Dendritic cell treated with granulocyte-macrophage colony-stimulating factor and Interleukin-4, amounts not matched to agents 40 ng/mL and 50 ng/mL, for 4 days (primary cell): Measurements from ENCODE around the gene GPR62.

ENCODE experiments used
- H3K27ac Mint-ChIP-seq: one replicate; pipeline ENCODE4 v1.8.0; 2022; ENCODE audit warnings: mild to moderate bottlenecking, mixed read lengths
- H3K27me3 Mint-ChIP-seq: one replicate; pipeline ENCODE4 v1.8.0; 2022; ENCODE audit warnings: mild to moderate bottlenecking, mixed read lengths
- H3K36me3 Mint-ChIP-seq: one replicate; pipeline ENCODE4 v1.8.0; 2022; ENCODE audit warnings: low read depth, mixed read lengths
- H3K4me1 Mint-ChIP-seq: one replicate; pipeline ENCODE4 v1.8.0; 2022; ENCODE audit warnings: low read depth, mixed read lengths
- H3K4me3 Mint-ChIP-seq: one replicate; pipeline ENCODE4 v1.8.0; 2022; ENCODE audit warnings: mild to moderate bottlenecking, moderate library complexity, mixed read lengths
- H3K9me3 Mint-ChIP-seq: one replicate; pipeline ENCODE4 v1.8.0; 2022; ENCODE audit warnings: mixed read lengths
- intact Hi-C: fragments of 100-400 bp; cut with micrococcal nuclease; formaldehyde crosslinking; loops from one replicate; pipeline ENCODE4 v1.15.0; 2022

The GPR62 gene

GRCh38 chr3:51994530-51994929 lies 39.3 kb downstream of the GPR62 start:
- Mint-ChIP-seq H3K9me3 (no peaks in the 10 kb centered on the region), H3K27ac (peak overlapping the region; percentile 92), H3K4me3 (peak overlapping the region; percentile 99), H3K4me1 (peaks cover 24% of the 10 kb centered on the region), H3K27me3 (peaks cover 9% of the 10 kb centered on the region), H3K36me3 (peaks cover 54% of the 10 kb centered on the region)
- intact Hi-C loops: no loop called here

- intact Hi-C loops: loop anchor here (1.0 kb wide), 1 partner anchor 53 kb away; the partner anchor contains the start of gene PARP3
These were observed 40.4 kb downstream of the GPR62 start, which contains the start of gene RPL29 for GRCh38 chr3:51995346-51996163. Gene RPL29, minus strand, starts transcription at chr3:51995895. Its CDS starts 434 bp downstream, at chr3:51995461.

GRCh38 chr3:51997172-51997571 lies 42.0 kb downstream of the GPR62 start:
- Mint-ChIP-seq H3K9me3 (no peaks in the 10 kb centered on the region), H3K4me3 (no peak overlapping the region), H3K27me3 (peaks cover 11% of the 10 kb centered on the region), H3K4me1 (peaks cover 26% of the 10 kb centered on the region), H3K27ac (no peak overlapping the region), H3K36me3 (peaks cover 37% of the 10 kb centered on the region)
- intact Hi-C loops: no loop called here

More at GRCh38 chr3:51995346-51996163, 40.4 kb downstream of the GPR62 start, which contains the start of gene RPL29:
- Mint-ChIP-seq H3K4me3 (peak within 1 kb of the TSS; percentile 99), H3K4me1 (peaks cover 24% of the 10 kb centered on the region), H3K27ac (peak within 1 kb of the TSS; percentile 92), H3K9me3 (no peaks in the 10 kb centered on the region), H3K36me3 (peaks cover 54% of the 10 kb centered on the region), H3K27me3 (peaks cover 9% of the 10 kb centered on the region)

- intact Hi-C loops: no loop called here
- H3K36me3 Mint-ChIP-seq: peaks cover 28% of the 10 kb centered on the region
- no peaks in the 10 kb centered on the region for H3K9me3 Mint-ChIP-seq
- H3K27ac Mint-ChIP-seq: no peak overlapping the region
- H3K27me3 Mint-ChIP-seq: peaks cover 13% of the 10 kb centered on the region
- peaks cover 26% of the 10 kb centered on the region for H3K4me1 Mint-ChIP-seq
- H3K4me3 Mint-ChIP-seq: no peak overlapping the region
These were observed 42.9 kb downstream of the GPR62 start for GRCh38 chr3:51997935-51998596.

GRCh38 chr3:51998774-51999173 lies 43.6 kb downstream of the GPR62 start:
- H3K4me1 Mint-ChIP-seq: peaks cover 21% of the 10 kb centered on the region
- no peak overlapping the region for H3K4me3 Mint-ChIP-seq
- no peak overlapping the region for H3K27ac Mint-ChIP-seq
- peaks cover 15% of the 10 kb centered on the region for H3K27me3 Mint-ChIP-seq
- H3K9me3 Mint-ChIP-seq: no peaks in the 10 kb centered on the region
- intact Hi-C loops: no loop called here
- H3K36me3 Mint-ChIP-seq: peaks cover 21% of the 10 kb centered on the region

GRCh38 chr3:51999846-52000245 lies 44.7 kb downstream of the GPR62 start:
- H3K27ac Mint-ChIP-seq: no peak overlapping the region
- peaks cover 11% of the 10 kb centered on the region for H3K36me3 Mint-ChIP-seq
- intact Hi-C loops: loop anchor here (5.0 kb wide), 1 partner anchor 52 kb away; no protein-coding TSS in a partner anchor
- H3K4me3 Mint-ChIP-seq: no peak overlapping the region
- H3K4me1 Mint-ChIP-seq: peaks cover 10% of the 10 kb centered on the region
- no peaks in the 10 kb centered on the region for H3K9me3 Mint-ChIP-seq
- H3K27me3 Mint-ChIP-seq: peaks cover 15% of the 10 kb centered on the region

- Mint-ChIP-seq H3K9me3 (no peaks in the 10 kb centered on the region), H3K4me1 (peaks cover 23% of the 10 kb centered on the region), H3K27ac (no peak overlapping the region), H3K4me3 (no peak overlapping the region), H3K27me3 (peaks cover 15% of the 10 kb centered on the region), H3K36me3 (no peaks in the 10 kb centered on the region)
- intact Hi-C loops: loop anchor here (1.0 to 5.0 kb wide), 2 partner anchors 51 to 143 kb away; no protein-coding TSS in a partner anchor
These were observed 46.3 kb downstream of the GPR62 start for GRCh38 chr3:52001443-52001974.

- H3K9me3 Mint-ChIP-seq: no peaks in the 10 kb centered on the region
- H3K36me3 Mint-ChIP-seq: no peaks in the 10 kb centered on the region
- H3K4me3 Mint-ChIP-seq: no peak overlapping the region
- intact Hi-C loops: loop anchor here (2.0 to 5.0 kb wide), 2 partner anchors 50 to 120 kb away; no protein-coding TSS in a partner anchor
- H3K27ac Mint-ChIP-seq: no peak overlapping the region
- H3K4me1 Mint-ChIP-seq: peaks cover 24% of the 10 kb centered on the region
- peaks cover 12% of the 10 kb centered on the region for H3K27me3 Mint-ChIP-seq
These were observed 47.6 kb downstream of the GPR62 start for GRCh38 chr3:52002748-52003147.

- Mint-ChIP-seq H3K36me3 (no peaks in the 10 kb centered on the region), H3K4me1 (peaks cover 24% of the 10 kb centered on the region), H3K27ac (no peak overlapping the region), H3K4me3 (no peak overlapping the region), H3K9me3 (no peaks in the 10 kb centered on the region), H3K27me3 (peaks cover 6% of the 10 kb centered on the region)
- intact Hi-C loops: loop anchor here (5.0 kb wide), 1 partner anchor 48 kb away; no protein-coding TSS in a partner anchor
These were observed 49.1 kb downstream of the GPR62 start for GRCh38 chr3:52004163-52004787.

- Mint-ChIP-seq H3K27ac (peak overlapping the region; percentile 0), H3K4me3 (no peak overlapping the region)
These were observed 49.8 kb downstream of the GPR62 start for GRCh38 chr3:52004906-52005395.

GRCh38 chr3:52005571-52005986 lies 50.4 kb downstream of the GPR62 start:
- intact Hi-C loops: no loop called here
- H3K27me3 Mint-ChIP-seq: peaks cover 6% of the 10 kb centered on the region
- H3K27ac Mint-ChIP-seq: peak overlapping the region; percentile 42

More at GRCh38 chr3:52004906-52005395, 49.8 kb downstream of the GPR62 start:
- intact Hi-C loops: loop anchor here (5.0 kb wide), 1 partner anchor 47 kb away; no protein-coding TSS in a partner anchor
- H3K36me3 Mint-ChIP-seq: no peaks in the 10 kb centered on the region
- peaks cover 24% of the 10 kb centered on the region for H3K4me1 Mint-ChIP-seq
- H3K9me3 Mint-ChIP-seq: no peaks in the 10 kb centered on the region
- peaks cover 6% of the 10 kb centered on the region for H3K27me3 Mint-ChIP-seq

GRCh38 chr3:52006017-52006819 lies 51.0 kb downstream of the GPR62 start:
- peak overlapping the region; percentile 42 for H3K27ac Mint-ChIP-seq
- peaks cover 24% of the 10 kb centered on the region for H3K4me1 Mint-ChIP-seq
- no peaks in the 10 kb centered on the region for H3K36me3 Mint-ChIP-seq
- no peak overlapping the region for H3K4me3 Mint-ChIP-seq
- H3K27me3 Mint-ChIP-seq: peaks cover 6% of the 10 kb centered on the region
- intact Hi-C loops: no loop called here
- no peaks in the 10 kb centered on the region for H3K9me3 Mint-ChIP-seq

More at GRCh38 chr3:52005571-52005986, 50.4 kb downstream of the GPR62 start:
- Mint-ChIP-seq H3K9me3 (no peaks in the 10 kb centered on the region), H3K4me1 (peaks cover 24% of the 10 kb centered on the region), H3K4me3 (no peak overlapping the region), H3K36me3 (no peaks in the 10 kb centered on the region)

- H3K4me1 Mint-ChIP-seq: peaks cover 20% of the 10 kb centered on the region
- H3K27me3 Mint-ChIP-seq: peaks cover 6% of the 10 kb centered on the region
- no peak overlapping the region for H3K27ac Mint-ChIP-seq
- no peaks in the 10 kb centered on the region for H3K36me3 Mint-ChIP-seq
- H3K9me3 Mint-ChIP-seq: no peaks in the 10 kb centered on the region
- intact Hi-C loops: no loop called here
- H3K4me3 Mint-ChIP-seq: no peak overlapping the region
These were observed 51.6 kb downstream of the GPR62 start for GRCh38 chr3:52006820-52007133.
